Tibial artery (tissue), 4 donors: ENCODE results near the gene FGFRL1.

ENCODE experiments used
- DNase-seq, 2 donors: peaks; one replicate each; pipeline ENCODE4 v3.0.0-alpha.2; 2019
- H3K27ac ChIP-seq, 2 donors: fragments of 200-600 bp; sonication (generic) in 1 of 2; 1 replicate in 1 of 2; 2 replicates in 1 of 2; pipeline ENCODE4 v1.5.1; 2018 to 2019; ENCODE audit warnings: mild to moderate bottlenecking in 1 of 2
- H3K27me3 ChIP-seq, 2 donors: fragments of 200-600 bp; sonication (generic) in 1 of 2; one replicate each; pipeline versions ENCODE4 v1.5.1 to v1.6.0; 2016 to 2019
- H3K36me3 ChIP-seq, 3 donors: fragments of 200-600 bp; sonication (generic) in 2 of 3; one replicate each; pipeline ENCODE4 v1.5.1; 2016 to 2019; ENCODE audit warnings: mild to moderate bottlenecking in 2 of 3
- H3K4me1 ChIP-seq, 4 donors: fragments of 200-600 bp; sonication (generic) in 2 of 4; 1 replicate in 3 of 4; 2 replicates in 1 of 4; pipeline ENCODE4 v1.5.1; 2016 to 2019
- H3K4me3 ChIP-seq, 2 donors: fragments of 200-600 bp; sonication (generic) in 1 of 2; 1 replicate in 1 of 2; 2 replicates in 1 of 2; pipeline ENCODE4 v1.5.1; 2018 to 2019; ENCODE audit warnings: mild to moderate bottlenecking in 2 of 2
- H3K9me3 ChIP-seq, 3 donors: fragments of 200-600 bp; sonication (generic) in 1 of 3; one replicate each; pipeline ENCODE4 v1.5.1; 2016 to 2019
- intact Hi-C: fragments of 100-400 bp; cut with DNase I; formaldehyde crosslinking; loops from one replicate; pipeline ENCODE4 v1.15.0; 2023; ENCODE audit warnings: low total_unique reads
- TF ChIP-seq, protein P1 (sequence below), 2 experiments: fragments of 200-600 bp in 1 of 2; fragments of 450-650 bp in 1 of 2; IDR thresholded peaks; one replicate each; pipeline ENCODE4 v1.5.1; 2017 to 2019; ENCODE audit warnings: antibody characterized with exemption in 2 of 2, mild to moderate bottlenecking in 1 of 2, moderate library complexity in 1 of 2

The FGFRL1 gene

GRCh38 chr4:1013225-1014073 is 2.0 kb downstream of the FGFRL1 start:
- Histone ChIP-seq H3K36me3 (peaks cover 0 to 8% (median 0%) of the 10 kb centered on the region in 3 donors), H3K27ac (no peak overlapping the region), H3K4me3 (no peak overlapping the region), H3K4me1 (peaks cover 0 to 54% (median 32%) of the 10 kb centered on the region in 4 donors), H3K9me3 (no peaks in the 10 kb centered on the region), H3K27me3 (peaks cover 0 to 6% of the 10 kb centered on the region in 2 donors)
- intact Hi-C loops = loop anchor here (10.0 kb wide), 1 partner anchor 229 kb away; no protein-coding TSS in a partner anchor
- TF ChIP-seq, protein P1, sequence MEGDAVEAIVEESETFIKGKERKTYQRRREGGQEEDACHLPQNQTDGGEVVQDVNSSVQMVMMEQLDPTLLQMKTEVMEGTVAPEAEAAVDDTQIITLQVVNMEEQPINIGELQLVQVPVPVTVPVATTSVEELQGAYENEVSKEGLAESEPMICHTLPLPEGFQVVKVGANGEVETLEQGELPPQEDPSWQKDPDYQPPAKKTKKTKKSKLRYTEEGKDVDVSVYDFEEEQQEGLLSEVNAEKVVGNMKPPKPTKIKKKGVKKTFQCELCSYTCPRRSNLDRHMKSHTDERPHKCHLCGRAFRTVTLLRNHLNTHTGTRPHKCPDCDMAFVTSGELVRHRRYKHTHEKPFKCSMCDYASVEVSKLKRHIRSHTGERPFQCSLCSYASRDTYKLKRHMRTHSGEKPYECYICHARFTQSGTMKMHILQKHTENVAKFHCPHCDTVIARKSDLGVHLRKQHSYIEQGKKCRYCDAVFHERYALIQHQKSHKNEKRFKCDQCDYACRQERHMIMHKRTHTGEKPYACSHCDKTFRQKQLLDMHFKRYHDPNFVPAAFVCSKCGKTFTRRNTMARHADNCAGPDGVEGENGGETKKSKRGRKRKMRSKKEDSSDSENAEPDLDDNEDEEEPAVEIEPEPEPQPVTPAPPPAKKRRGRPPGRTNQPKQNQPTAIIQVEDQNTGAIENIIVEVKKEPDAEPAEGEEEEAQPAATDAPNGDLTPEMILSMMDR (IDR thresholded peaks at IDR 0.05) = no peak
- DNase-seq = no peak

- no peak overlapping the region for H3K4me3 ChIP-seq
- TF ChIP-seq, protein P1 (IDR thresholded peaks at IDR 0.05) = no peak
- DNase-seq = no peak
- peaks cover 0 to 45% (median 25%) of the 10 kb centered on the region in 4 donors for H3K4me1 ChIP-seq
- H3K9me3 ChIP-seq = no peaks in the 10 kb centered on the region
- no peaks in the 10 kb centered on the region for H3K27me3 ChIP-seq
- intact Hi-C loops = loop anchor here (10.0 kb wide), 1 partner anchor 230 kb away; no protein-coding TSS in a partner anchor
- H3K27ac ChIP-seq = no peak overlapping the region
- peaks cover 0 to 8% (median 0%) of the 10 kb centered on the region in 3 donors for H3K36me3 ChIP-seq
Observed at GRCh38 chr4:1014291-1015167, 3.1 kb downstream of the FGFRL1 start.

DNA sequence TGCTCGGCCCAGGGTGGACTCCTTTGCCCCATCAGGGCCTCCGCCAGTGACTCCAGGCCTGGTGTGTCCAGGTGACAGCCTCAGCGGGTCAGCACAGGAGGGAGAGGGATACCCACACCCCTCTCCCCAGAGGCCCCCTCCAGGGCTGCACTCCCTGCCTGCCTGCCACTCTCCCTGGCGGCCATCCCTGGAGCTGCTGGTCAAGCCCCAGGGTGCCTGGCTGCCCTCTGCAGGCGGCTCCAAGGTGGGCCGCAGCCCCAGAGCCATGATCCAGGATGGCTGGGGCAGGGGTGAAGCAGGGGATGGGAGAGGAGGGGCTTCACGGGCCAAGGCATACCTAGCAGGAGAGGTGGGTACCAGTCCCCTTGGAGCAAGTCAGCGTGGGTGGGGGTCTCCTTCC is 3.8 kb downstream of the FGFRL1 start:
- H3K9me3 ChIP-seq = no peaks in the 10 kb centered on the region
- H3K27ac ChIP-seq = no peak overlapping the region
- H3K4me3 ChIP-seq = no peak overlapping the region
- no peaks in the 10 kb centered on the region for H3K27me3 ChIP-seq
- no peak for DNase-seq
- intact Hi-C loops = loop anchor here (10.0 kb wide), 1 partner anchor 230 kb away; no protein-coding TSS in a partner anchor
- TF ChIP-seq, protein P1 (IDR thresholded peaks at IDR 0.05) = no peak
- H3K36me3 ChIP-seq = peaks cover 0 to 8% (median 0%) of the 10 kb centered on the region in 3 donors
- H3K4me1 ChIP-seq = peaks cover 0 to 41% (median 22%) of the 10 kb centered on the region in 4 donors

DNA sequence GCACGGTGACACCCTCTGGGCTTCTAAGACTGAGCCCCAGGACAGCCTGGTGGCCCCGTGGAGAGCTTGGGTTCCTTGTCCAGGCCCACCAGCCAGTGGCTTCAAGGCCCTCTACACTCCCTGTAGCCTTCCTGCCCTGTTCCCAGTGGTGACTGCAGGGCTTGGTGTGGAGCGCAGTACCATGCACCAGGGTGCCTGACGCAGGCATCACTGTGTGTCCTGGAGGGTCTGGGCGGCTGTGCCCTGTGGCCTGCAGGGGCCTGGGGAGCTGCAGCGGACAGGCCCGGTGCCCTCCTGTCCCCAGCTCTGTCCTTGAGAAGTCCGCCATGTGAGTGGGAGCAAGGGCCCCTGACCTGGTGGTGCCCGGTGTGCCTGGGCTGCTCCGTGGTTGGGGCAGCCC is 4.3 kb downstream of the FGFRL1 start:
- peaks cover 0 to 8% (median 0%) of the 10 kb centered on the region in 3 donors for H3K36me3 ChIP-seq
- no peak overlapping the region for H3K4me3 ChIP-seq
- TF ChIP-seq, protein P1 (IDR thresholded peaks at IDR 0.05) = no peak
- intact Hi-C loops = loop anchor here (10.0 kb wide), 1 partner anchor 231 kb away; no protein-coding TSS in a partner anchor
- peaks cover 0 to 35% (median 16%) of the 10 kb centered on the region in 4 donors for H3K4me1 ChIP-seq
- H3K27ac ChIP-seq = no peak overlapping the region
- no peak for DNase-seq
- no peaks in the 10 kb centered on the region for H3K27me3 ChIP-seq
- no peaks in the 10 kb centered on the region for H3K9me3 ChIP-seq

GRCh38 chr4:1017211-1017610 is 5.8 kb downstream of the FGFRL1 start:
- TF ChIP-seq, protein P1 (IDR thresholded peaks at IDR 0.05) = no peak
- H3K4me3 ChIP-seq = no peak overlapping the region
- peaks cover 0 to 11% (median 3%) of the 10 kb centered on the region in 3 donors for H3K36me3 ChIP-seq
- H3K27ac ChIP-seq = no peak overlapping the region
- peaks cover 0 to 28% (median 10%) of the 10 kb centered on the region in 4 donors for H3K4me1 ChIP-seq
- no peak for DNase-seq
- intact Hi-C loops = loop anchor here (10.0 kb wide), 1 partner anchor 232 kb away; no protein-coding TSS in a partner anchor
- no peaks in the 10 kb centered on the region for H3K27me3 ChIP-seq
- H3K9me3 ChIP-seq = no peaks in the 10 kb centered on the region
